HepG2 (cell line): ENCODE results near the gene OTOL1. TPM values are rescaled to one million over a fixed set of nuclear protein-coding genes. Genes with fewer than 3 reads are reported as not detected.

Source experiments
- polyA plus RNA-seq, 8 experiments: library from polyadenylated mRNA; depleted of rRNA in 3 of 8; stranded (reverse) in 7 of 8; unstranded in 1 of 8; fragments of >200 nt; fragmentation: Illumina TruSeq in 4 of 8; extraction: Trizol in 4 of 8; gene quantifications; 2 replicates each; pipeline versions ENCODE4 v1.2.1 to v1.2.3, GENCODE V29; 2011 to 2016; ENCODE audit warnings: low read depth in 4 of 8, missing spikeins in 1 of 8, mixed read lengths in 1 of 8; ENCODE audit not compliant: insufficient read depth in 1 of 8
- total RNA-seq, 5 experiments: library from RNA; depleted of rRNA; stranded (reverse); fragments of >200 nt; fragmentation: Illumina TruSeq; extraction: Trizol; gene quantifications; 2 replicates each; pipeline ENCODE4 v1.2.3, GENCODE V29; 2016; ENCODE audit warnings: low read depth in 1 of 5

OTOL1 gene
- total and polyA plus RNA-seq, 2 of the 13 experiments (the other 11 are each of a cell fraction or from before 2014, with no cell fraction given) = not detected

Other genes with a start within 250 kb of the OTOL1 start
- gene SPTSSB, start 125.3 kb upstream of the OTOL1 start, total RNA-seq (2016; rRNA removed; fragmentation: Illumina TruSeq; extraction: Trizol) = 0.51 and 0.84 TPM in 2 replicates
- gene SPTSSB, start 125.3 kb upstream of the OTOL1 start, polyA plus RNA-seq (2011; rRNA removed) = 2.4 and 4.2 TPM in 2 replicates